ENCODE results near the gene DDAH1. TPM values are rescaled to one million over a fixed set of nuclear protein-coding genes. Genes with fewer than 3 reads are reported as not detected.

DDAH1 gene
- total RNA-seq, 2 donors from 2014 or later, result not detected

DNA sequence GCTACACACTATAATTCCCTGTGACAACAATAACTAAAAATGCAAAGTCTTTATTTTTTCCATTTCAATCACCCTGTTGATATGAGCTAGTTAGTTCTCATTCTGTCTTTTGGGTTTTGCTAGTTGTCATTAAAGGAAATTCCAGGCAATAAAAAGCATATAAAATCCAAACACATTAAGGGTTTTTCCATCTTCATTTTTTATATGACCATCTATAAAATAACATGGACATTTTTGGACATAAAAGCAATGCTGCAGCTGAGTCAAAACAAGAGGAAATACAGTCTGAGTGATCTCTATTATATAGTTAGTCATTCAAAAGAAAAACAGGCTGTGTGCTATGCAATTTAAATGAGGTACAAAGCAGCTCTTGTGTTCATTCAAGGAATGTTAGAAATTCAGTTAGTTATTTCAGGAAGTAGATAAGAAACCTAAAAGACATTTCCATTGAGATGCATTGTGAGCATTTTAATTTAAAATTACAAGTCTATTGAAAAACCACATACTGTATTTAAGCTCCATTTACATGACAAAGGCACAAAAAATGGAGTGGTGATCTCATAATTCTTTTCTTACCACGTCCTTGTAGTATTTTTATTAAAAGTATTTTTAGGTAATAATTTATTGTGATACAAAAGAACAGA lies 121.2 kb downstream of the DDAH1 start:
- no peaks in the 10 kb centered on the region for H3K9me3 Mint-ChIP-seq
- H3K4me3 Mint-ChIP-seq, result no peak overlapping the region
- DNase-seq (ENCODE audit: low spot score) (no peak), ATAC-seq (no peak)
- peaks cover 27 to 41% of the 10 kb centered on the region in 2 donors for H3K27me3 Mint-ChIP-seq
- H3K36me3 Mint-ChIP-seq, result no peaks in the 10 kb centered on the region
- H3K4me1 Mint-ChIP-seq (ENCODE audit: low read depth in 2 of 2), result no peaks in the 10 kb centered on the region
- no peak overlapping the region for H3K27ac Mint-ChIP-seq

DNA sequence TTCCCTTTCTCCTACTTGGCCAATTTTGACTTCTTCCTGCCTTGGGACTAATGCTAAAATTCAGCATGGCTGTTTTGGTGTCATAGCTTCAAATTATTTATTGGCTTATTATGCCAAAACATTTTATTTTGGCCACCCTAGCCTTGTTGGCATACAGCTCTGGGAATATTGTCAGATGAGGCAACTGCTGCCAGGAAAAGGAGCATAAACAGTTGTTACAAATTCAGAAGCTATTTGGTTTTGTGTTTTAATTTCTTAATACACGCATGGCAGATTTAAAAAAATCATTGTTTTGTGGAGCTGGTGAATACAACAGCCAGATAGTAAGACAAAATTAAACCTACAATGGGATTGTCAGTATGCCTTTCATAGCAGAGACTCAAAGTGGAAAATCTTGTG lies 121.7 kb downstream of the DDAH1 start:
- DNase-seq (ENCODE audit: low spot score) (no peak), ATAC-seq (no peak)
- Mint-ChIP-seq H3K4me1 (ENCODE audit: low read depth in 2 of 2) (no peaks in the 10 kb centered on the region), H3K27ac (no peak overlapping the region), H3K27me3 (peaks cover 24 to 35% of the 10 kb centered on the region in 2 donors), H3K9me3 (no peaks in the 10 kb centered on the region), H3K36me3 (no peaks in the 10 kb centered on the region), H3K4me3 (no peak overlapping the region)

DNA sequence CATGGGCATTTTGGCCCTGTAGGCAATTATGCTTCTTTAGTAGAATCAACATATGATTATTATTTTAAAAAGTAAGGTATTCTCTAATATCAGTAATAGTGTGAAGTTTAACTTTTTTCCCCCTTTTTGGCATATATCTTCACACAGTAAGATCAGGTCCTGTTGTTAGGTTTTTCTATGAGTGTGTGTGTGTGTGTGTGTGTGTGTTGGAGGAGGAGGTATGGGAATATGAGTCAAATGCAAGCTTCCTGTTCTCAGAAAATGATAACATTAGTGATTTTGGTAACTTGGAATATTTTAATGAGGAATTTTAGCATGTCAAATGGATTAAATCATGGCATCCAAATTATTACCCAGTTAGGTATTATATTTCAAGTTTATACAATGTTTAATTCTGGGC lies 122.8 kb downstream of the DDAH1 start:
- ATAC-seq (no peak), DNase-seq (ENCODE audit: low spot score) (no peak)
- H3K4me1 Mint-ChIP-seq (ENCODE audit: low read depth in 2 of 2), result no peaks in the 10 kb centered on the region
- H3K27me3 Mint-ChIP-seq, result peaks cover 28 to 40% of the 10 kb centered on the region in 2 donors
- no peaks in the 10 kb centered on the region for H3K36me3 Mint-ChIP-seq
- H3K27ac Mint-ChIP-seq, result no peak overlapping the region
- no peak overlapping the region for H3K4me3 Mint-ChIP-seq
- no peaks in the 10 kb centered on the region for H3K9me3 Mint-ChIP-seq

DNA sequence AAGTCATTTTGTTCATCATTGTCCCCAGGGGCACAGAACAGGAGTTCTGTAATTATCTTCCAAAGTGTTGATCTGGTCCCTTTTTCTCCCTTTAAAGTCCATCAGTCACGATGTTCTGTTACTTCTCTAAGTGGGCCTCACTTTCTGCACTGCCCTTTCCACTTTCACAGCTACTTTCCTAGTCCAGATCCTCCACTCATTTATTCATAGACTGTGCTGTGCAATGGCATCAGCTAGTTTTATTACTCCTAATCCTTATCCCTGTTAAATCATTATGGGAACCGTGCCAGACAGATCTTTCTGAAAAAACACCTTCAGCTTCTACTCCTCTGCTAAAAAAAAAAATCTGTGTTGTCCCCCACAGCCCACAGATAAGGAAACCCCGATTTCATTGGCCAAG lies 124.5 kb downstream of the DDAH1 start:
- no peaks in the 10 kb centered on the region for H3K4me1 Mint-ChIP-seq (ENCODE audit: low read depth in 2 of 2)
- no peaks in the 10 kb centered on the region for H3K36me3 Mint-ChIP-seq
- peaks cover 37 to 49% of the 10 kb centered on the region in 2 donors for H3K27me3 Mint-ChIP-seq
- DNase-seq (ENCODE audit: low spot score) (no peak), ATAC-seq (no peak)
- H3K9me3 Mint-ChIP-seq, result no peaks in the 10 kb centered on the region
- no peak overlapping the region for H3K4me3 Mint-ChIP-seq
- H3K27ac Mint-ChIP-seq, result no peak overlapping the region

DNA sequence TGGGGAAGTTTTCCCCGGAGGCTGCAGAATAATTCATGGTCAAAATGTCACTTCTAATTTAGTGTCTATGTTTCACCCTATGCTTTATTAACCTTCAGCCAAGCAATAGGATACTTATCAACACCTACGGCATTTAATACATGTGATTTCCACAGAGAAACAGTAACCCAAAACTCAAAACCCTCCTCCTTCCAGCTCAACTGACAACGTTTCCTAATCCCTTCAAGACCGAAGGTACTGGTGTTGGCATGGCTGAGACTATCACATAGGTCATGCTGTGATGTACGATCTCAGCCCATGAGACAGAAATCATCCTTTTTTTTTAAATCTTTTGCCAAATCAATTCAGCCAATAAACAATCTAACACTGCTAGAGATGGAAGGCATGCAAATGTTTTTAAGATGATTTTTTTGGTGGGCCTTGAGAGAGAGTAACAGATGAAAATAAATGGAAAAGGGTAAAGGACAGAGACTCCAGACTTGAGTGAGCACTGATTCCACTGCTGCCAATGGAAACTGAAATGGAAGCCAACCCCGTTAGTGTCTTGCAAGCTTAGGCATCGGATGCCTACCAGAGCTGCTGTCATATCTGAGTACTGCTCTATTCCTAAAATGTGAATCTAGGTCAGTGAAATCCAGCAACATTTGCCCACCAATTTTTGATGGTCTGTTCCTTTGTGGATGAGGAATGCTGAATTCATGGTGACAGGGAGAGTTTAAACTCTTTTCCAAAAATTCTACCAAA lies 125.1 kb downstream of the DDAH1 start:
- H3K4me1 Mint-ChIP-seq (ENCODE audit: low read depth in 2 of 2), result peaks cover 0 to 2% of the 10 kb centered on the region in 2 donors
- no peak overlapping the region for H3K4me3 Mint-ChIP-seq
- DNase-seq (ENCODE audit: low spot score), result no peak
- H3K9me3 Mint-ChIP-seq, result no peaks in the 10 kb centered on the region
- ATAC-seq, result no peak
- peaks cover 2% of the 10 kb centered on the region for H3K36me3 Mint-ChIP-seq
- H3K27me3 Mint-ChIP-seq, result peaks cover 39 to 54% of the 10 kb centered on the region in 2 donors
- no peak overlapping the region for H3K27ac Mint-ChIP-seq

DNA sequence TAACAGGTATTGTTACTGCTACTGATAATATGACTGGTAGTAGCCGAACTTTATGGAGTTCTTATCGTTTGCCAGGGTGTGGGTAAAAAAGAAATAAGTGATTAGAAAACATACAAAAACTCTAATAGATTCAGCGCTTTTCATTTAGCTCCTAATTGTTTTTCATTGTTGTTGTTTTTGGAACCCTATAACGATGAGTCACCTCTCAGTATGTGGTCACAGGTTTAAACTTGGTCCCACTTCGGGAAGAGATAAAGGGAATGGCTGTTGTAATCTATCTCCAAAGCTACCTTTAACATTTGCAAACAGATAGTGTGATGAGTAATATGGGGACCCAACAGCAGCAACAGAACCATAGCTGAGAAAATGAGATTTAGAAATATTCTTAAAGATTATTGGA lies 125.9 kb downstream of the DDAH1 start:
- ATAC-seq (no peak), DNase-seq (ENCODE audit: low spot score) (no peak)
- no peak overlapping the region for H3K27ac Mint-ChIP-seq
- no peaks in the 10 kb centered on the region for H3K9me3 Mint-ChIP-seq
- H3K36me3 Mint-ChIP-seq, result peaks cover 9% of the 10 kb centered on the region
- peaks cover 0 to 4% of the 10 kb centered on the region in 2 donors for H3K4me1 Mint-ChIP-seq (ENCODE audit: low read depth in 2 of 2)
- peaks cover 41 to 57% of the 10 kb centered on the region in 2 donors for H3K27me3 Mint-ChIP-seq
- H3K4me3 Mint-ChIP-seq, result no peak overlapping the region

DNA sequence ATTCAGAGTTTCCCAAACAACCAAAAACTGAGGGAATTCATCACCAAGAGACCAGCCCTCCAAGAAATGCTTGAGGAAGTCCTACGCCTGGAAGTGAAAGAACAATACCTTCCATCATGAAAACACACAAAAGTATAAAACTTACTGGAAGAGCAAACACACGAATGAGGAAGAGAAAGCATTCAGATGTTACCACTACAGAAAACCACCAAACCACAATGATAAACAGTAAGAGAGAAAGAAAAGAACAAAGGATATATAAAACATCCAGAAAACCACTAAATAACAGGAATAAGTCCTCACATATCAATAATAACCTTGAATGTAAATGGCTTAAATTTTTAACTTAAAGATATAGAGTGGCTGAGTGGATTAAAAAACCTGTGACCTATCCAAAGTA lies 130.0 kb downstream of the DDAH1 start:
- Mint-ChIP-seq H3K27ac (no peak overlapping the region), H3K4me1 (ENCODE audit: low read depth in 2 of 2) (peaks cover 0 to 4% of the 10 kb centered on the region in 2 donors), H3K9me3 (peaks cover 10% of the 10 kb centered on the region), H3K36me3 (peaks cover 22% of the 10 kb centered on the region), H3K27me3 (peaks cover 45 to 62% of the 10 kb centered on the region in 2 donors), H3K4me3 (no peak overlapping the region)
- no peak for ATAC-seq
- no peak for DNase-seq (ENCODE audit: low spot score)

DNA sequence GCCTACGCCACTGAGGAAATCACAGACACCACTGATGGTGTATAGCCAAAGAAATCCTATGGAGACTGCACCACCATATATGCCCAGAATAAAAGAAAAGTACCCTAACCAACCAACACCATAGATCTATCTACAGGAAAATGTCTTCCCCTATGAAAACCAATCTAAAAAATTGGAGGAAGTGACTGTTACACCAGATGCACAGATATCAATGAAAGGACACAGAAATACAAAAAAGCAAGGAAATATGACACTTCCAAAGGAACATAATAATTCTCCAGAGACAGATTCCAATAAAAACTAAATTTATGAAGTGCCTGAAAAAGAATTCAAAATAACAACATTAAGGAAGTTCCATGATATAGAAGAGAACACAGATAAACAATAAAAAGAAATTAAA lies 131.8 kb downstream of the DDAH1 start:
- DNase-seq (ENCODE audit: low spot score) (no peak), ATAC-seq (no peak)
- H3K27me3 Mint-ChIP-seq, result peaks cover 43 to 65% of the 10 kb centered on the region in 2 donors
- H3K4me3 Mint-ChIP-seq, result no peak overlapping the region
- peaks cover 10% of the 10 kb centered on the region for H3K9me3 Mint-ChIP-seq
- no peak overlapping the region for H3K27ac Mint-ChIP-seq
- peaks cover 22% of the 10 kb centered on the region for H3K36me3 Mint-ChIP-seq
- H3K4me1 Mint-ChIP-seq (ENCODE audit: low read depth in 2 of 2), result peaks cover 0 to 4% of the 10 kb centered on the region in 2 donors

DNA sequence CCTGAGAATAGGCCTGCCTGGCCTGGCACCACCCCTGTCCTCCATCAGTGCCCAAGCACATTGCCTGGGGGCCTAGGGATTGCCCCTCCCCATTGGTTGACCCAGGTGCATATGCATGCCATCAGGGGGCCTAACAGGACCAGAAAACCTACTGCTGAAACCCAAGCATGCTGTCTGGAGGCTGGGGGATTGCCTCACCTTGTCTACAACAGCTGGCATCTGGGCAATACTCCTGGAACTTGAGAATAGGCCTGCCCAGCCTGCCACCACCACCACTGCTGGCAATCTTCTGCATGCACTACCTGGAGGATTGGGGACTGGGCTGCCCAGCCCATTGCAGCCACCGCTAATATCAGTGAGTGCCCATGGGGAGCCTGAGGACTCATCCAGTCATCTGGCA lies 132.4 kb downstream of the DDAH1 start:
- H3K9me3 Mint-ChIP-seq, result peaks cover 10% of the 10 kb centered on the region
- H3K27ac Mint-ChIP-seq, result no peak overlapping the region
- DNase-seq (ENCODE audit: low spot score) (no peak), ATAC-seq (peak in 1 of 2 donors; percentile 36)
- peaks cover 42 to 64% of the 10 kb centered on the region in 2 donors for H3K27me3 Mint-ChIP-seq
- H3K4me1 Mint-ChIP-seq (ENCODE audit: low read depth in 2 of 2), result peaks cover 0 to 4% of the 10 kb centered on the region in 2 donors
- H3K4me3 Mint-ChIP-seq, result no peak overlapping the region
- peaks cover 22% of the 10 kb centered on the region for H3K36me3 Mint-ChIP-seq

DNA sequence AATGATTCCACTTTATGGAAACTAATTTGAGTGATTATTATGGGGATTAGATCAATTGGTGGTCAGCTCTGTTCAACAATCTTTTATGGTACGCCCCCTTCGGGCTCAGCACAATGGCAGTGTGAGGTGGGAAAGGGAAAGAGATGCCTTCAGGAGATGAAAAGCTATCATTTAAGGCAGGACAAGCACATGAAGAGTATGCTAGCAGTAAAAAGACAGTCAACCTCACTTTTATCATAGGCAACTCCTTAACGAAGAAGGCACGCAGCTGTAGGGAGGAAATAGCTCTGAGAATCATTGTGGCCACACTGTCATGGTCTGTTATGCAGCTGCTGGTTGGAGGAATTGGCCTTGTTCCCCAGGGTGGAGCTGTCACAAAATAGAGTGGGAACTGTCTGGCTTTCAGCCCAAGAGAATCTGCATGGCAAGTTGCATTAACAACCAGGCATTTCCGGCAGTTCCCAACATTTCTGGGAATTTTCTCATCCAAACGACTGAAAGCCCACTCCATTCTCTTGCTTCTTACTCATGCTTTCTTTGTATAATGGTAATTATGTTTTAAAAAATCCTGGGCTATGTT lies 134.2 kb downstream of the DDAH1 start:
- peaks cover 22% of the 10 kb centered on the region for H3K36me3 Mint-ChIP-seq
- peaks cover 10% of the 10 kb centered on the region for H3K9me3 Mint-ChIP-seq
- H3K27me3 Mint-ChIP-seq, result peaks cover 44 to 66% of the 10 kb centered on the region in 2 donors
- H3K4me1 Mint-ChIP-seq (ENCODE audit: low read depth in 2 of 2), result peaks cover 3 to 4% of the 10 kb centered on the region in 2 donors
- no peak overlapping the region for H3K4me3 Mint-ChIP-seq
- ATAC-seq (no peak), DNase-seq (ENCODE audit: low spot score) (no peak)
- no peak overlapping the region for H3K27ac Mint-ChIP-seq

DNA sequence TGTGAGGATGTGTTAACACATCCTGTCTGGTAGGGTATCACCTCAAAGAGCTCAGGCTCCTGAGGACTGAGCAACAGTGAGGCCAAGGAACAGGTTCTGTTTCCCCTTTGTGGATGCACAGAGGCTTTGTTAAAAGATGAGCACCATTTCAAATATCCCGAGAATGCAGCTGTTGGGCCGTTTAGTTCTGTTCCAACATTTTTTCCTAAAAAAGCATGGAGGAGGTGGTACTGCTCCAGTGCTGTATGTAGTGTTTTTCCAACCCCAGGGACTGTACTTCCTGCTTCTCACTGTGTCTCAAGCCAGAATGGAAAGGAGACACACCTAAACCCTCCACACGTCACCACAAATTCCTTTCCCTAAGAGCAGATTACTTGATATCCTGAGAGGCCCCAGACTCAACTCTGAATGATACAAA lies 134.7 kb downstream of the DDAH1 start:
- Mint-ChIP-seq H3K36me3 (peaks cover 22% of the 10 kb centered on the region), H3K27me3 (peaks cover 49 to 71% of the 10 kb centered on the region in 2 donors), H3K4me1 (ENCODE audit: low read depth in 2 of 2) (peaks cover 3 to 4% of the 10 kb centered on the region in 2 donors), H3K9me3 (peaks cover 10% of the 10 kb centered on the region), H3K27ac (no peak overlapping the region), H3K4me3 (no peak overlapping the region)
- ATAC-seq (no peak), DNase-seq (ENCODE audit: low spot score) (no peak)

DNA sequence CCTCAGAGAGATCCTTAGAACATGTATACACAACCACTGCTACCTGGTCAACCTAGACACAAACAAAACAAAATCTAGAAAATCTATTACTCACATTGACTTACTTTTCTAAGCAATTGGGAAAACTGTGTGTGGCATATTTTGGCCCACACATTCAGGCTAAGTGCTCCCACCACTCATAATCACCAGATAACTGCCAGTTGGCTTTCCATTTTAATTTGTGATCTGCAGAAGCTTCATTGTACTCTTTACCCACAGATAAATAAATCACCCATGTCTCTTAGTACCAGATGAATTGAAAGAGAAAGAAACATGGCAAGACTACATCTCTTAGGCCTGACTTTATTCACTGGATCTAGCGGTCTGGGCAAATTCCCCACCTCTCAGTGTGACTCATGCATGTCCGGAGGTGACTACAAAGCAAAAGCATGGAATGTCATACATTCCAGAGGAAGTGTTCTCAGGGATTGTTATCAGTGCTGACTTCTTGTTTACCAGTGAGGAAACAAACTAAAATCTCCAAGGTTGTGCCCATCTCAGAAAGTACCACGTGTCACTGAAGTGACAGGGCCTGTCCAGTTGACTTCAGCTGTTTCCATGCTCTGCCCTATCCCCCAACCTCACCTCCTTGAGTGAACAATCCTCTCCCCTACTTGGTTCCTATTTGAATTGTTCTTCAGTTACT lies 136.1 kb downstream of the DDAH1 start:
- Mint-ChIP-seq H3K27ac (no peak overlapping the region), H3K27me3 (peaks cover 53 to 73% of the 10 kb centered on the region in 2 donors), H3K4me3 (no peak overlapping the region), H3K4me1 (ENCODE audit: low read depth in 2 of 2) (peaks cover 0 to 3% of the 10 kb centered on the region in 2 donors), H3K36me3 (peaks cover 12% of the 10 kb centered on the region), H3K9me3 (peaks cover 10% of the 10 kb centered on the region)
- no peak for DNase-seq (ENCODE audit: low spot score)
- no peak for ATAC-seq

DNA sequence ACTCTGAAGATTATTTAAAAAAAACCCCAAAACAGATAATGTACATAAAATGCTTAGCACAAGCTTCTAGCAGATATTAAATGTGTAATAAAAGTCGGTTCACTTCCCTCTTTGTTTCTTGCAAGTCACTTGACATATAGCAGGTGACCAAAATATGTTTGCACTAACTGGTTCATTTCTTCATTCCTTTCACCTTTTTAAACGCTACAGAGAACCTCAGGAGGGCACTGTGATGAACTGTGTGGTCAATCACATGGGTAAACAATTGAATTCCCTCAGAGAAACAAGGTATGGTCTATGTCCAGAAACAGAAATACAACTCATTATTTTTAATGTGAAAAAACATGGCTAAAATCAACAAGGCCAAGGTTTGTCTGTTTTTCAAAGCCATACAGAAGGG lies 137.2 kb downstream of the DDAH1 start:
- ATAC-seq (no peak), DNase-seq (ENCODE audit: low spot score) (no peak)
- H3K4me3 Mint-ChIP-seq, result no peak overlapping the region
- peaks cover 3% of the 10 kb centered on the region for H3K9me3 Mint-ChIP-seq
- H3K27ac Mint-ChIP-seq, result no peak overlapping the region
- H3K4me1 Mint-ChIP-seq (ENCODE audit: low read depth in 2 of 2), result peaks cover 0 to 3% of the 10 kb centered on the region in 2 donors
- H3K27me3 Mint-ChIP-seq, result peaks cover 48 to 62% of the 10 kb centered on the region in 2 donors
- peaks cover 4% of the 10 kb centered on the region for H3K36me3 Mint-ChIP-seq
